ENCODE results near the gene CADPS2. TPM values are rescaled to one million over a fixed set of nuclear protein-coding genes. Genes with fewer than 3 reads are reported as not detected.

The CADPS2 gene
- polyA plus RNA-seq, 2 donors, result 1.6 to 3.3 TPM

DNA sequence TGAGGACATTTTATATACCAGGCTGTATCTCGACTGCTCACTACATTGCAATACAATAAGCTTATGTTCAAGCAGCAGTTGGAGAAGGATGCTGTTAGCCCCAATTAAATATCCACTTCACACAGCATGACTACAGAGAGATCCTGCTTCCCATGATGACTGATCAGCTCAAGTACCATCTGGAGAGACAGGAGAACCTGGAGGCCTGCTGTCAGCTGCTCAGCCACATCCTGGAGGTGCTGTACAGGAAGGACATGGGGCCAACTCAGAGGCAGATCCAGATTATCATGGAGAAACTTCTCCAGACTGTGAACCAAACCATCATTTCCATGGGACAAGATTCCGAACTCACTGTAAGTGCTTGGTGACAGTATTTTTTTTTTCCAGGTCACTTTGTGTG is 209.8 kb downstream of the CADPS2 start:
- Histone ChIP-seq H3K27ac (ENCODE audit: low read depth in 2 of 2, low read length in 1 of 2) (no peak overlapping the region), H3K27me3 (ENCODE audit: control insufficient read depth in 1 of 2, insufficient read depth in 2 of 2, low read length in 2 of 2) (no peaks in the 10 kb centered on the region), H3K36me3 (ENCODE audit: control insufficient read depth in 2 of 2, insufficient read depth in 2 of 2, low read length in 1 of 2) (no peaks in the 10 kb centered on the region), H3K4me1 (ENCODE audit: control insufficient read depth in 2 of 2, insufficient read depth in 2 of 2, low read length in 1 of 2) (no peaks in the 10 kb centered on the region), H3K4me3 (ENCODE audit: low read depth in 1 of 2, low read length in 2 of 2) (no peak overlapping the region), H3K9me3 (ENCODE audit: control insufficient read depth in 2 of 2, insufficient read depth in 1 of 2, low read depth in 1 of 2, low read length in 1 of 2) (no peaks in the 10 kb centered on the region)
- WGBS, 2 donors, result 77% methylated on average over 2 of the region's 2 CpGs

DNA sequence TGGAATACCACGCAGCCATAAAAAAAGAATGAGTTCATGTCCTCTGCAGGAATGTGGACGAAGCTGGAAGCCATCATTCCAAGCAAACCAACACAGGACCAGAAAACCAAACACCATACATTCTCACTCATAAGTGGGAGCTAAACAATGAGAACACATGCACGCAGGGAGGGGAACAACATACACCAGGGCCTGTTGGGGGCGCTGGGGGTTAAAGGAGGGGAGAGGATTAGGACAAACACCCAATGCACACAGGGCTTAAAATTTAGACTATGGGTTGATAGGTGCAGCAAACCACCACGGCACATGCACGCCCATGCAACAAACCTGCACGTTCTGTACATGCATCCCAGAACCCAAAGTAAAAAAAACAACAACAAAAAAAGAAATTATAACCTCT is 210.6 kb downstream of the CADPS2 start:
- WGBS, 2 donors, result 88 to 93% methylated on average over 7 of the region's 7 CpGs
- H3K4me1 ChIP-seq (ENCODE audit: control insufficient read depth in 2 of 2, insufficient read depth in 2 of 2, low read length in 1 of 2), result no peaks in the 10 kb centered on the region
- H3K27me3 ChIP-seq (ENCODE audit: control insufficient read depth in 1 of 2, insufficient read depth in 2 of 2, low read length in 2 of 2), result no peaks in the 10 kb centered on the region
- H3K27ac ChIP-seq (ENCODE audit: low read depth in 2 of 2, low read length in 1 of 2), result no peak overlapping the region
- H3K36me3 ChIP-seq (ENCODE audit: control insufficient read depth in 2 of 2, insufficient read depth in 2 of 2, low read length in 1 of 2), result no peaks in the 10 kb centered on the region
- no peak overlapping the region for H3K4me3 ChIP-seq (ENCODE audit: low read depth in 1 of 2, low read length in 2 of 2)
- no peaks in the 10 kb centered on the region for H3K9me3 ChIP-seq (ENCODE audit: control insufficient read depth in 2 of 2, insufficient read depth in 1 of 2, low read depth in 1 of 2, low read length in 1 of 2)

DNA sequence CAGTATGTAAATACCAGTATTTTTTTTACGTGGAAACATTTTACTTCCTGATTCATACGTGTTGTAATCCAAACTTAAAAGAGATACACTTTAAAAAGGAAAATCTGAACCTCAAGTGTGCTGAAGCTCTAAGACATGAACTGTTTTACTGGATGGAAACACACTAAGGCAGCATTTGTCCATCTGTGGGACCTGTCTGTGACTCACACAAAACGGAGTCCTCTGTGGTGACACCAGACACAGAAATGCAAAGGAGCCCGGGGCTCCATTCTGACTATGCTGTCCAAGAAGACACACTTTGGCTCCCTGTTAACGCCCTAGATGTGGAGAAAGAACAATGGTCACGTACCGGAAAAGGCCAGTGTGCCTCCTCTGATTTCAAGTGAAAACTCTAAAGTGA is 211.2 kb downstream of the CADPS2 start:
- H3K27ac ChIP-seq (ENCODE audit: low read depth in 2 of 2, low read length in 1 of 2), result no peak overlapping the region
- no peak overlapping the region for H3K4me3 ChIP-seq (ENCODE audit: low read depth in 1 of 2, low read length in 2 of 2)
- no peaks in the 10 kb centered on the region for H3K36me3 ChIP-seq (ENCODE audit: control insufficient read depth in 2 of 2, insufficient read depth in 2 of 2, low read length in 1 of 2)
- WGBS, 2 donors, result 51 to 63% methylated on average over 7 of the region's 7 CpGs
- H3K27me3 ChIP-seq (ENCODE audit: control insufficient read depth in 1 of 2, insufficient read depth in 2 of 2, low read length in 2 of 2), result no peaks in the 10 kb centered on the region
- H3K4me1 ChIP-seq (ENCODE audit: control insufficient read depth in 2 of 2, insufficient read depth in 2 of 2, low read length in 1 of 2), result no peaks in the 10 kb centered on the region
- no peaks in the 10 kb centered on the region for H3K9me3 ChIP-seq (ENCODE audit: control insufficient read depth in 2 of 2, insufficient read depth in 1 of 2, low read depth in 1 of 2, low read length in 1 of 2)

DNA sequence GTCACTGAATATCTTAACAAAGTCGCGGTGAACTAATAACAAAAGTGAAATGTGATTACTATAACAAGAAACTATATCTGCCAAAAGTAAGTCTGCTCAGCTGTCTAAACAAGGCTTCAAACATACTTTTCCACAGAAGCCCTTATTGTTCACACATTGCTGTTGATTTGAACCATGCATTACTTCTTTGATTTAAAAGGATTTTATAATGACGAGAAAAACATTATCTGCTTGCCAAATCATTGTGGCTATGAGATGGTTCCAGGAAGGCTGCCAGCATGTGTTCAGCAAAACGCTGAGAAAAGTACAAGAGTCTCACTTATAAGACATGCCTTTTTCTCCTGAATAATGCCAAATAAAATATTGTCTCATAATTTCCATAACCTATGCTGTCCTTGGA is 211.8 kb downstream of the CADPS2 start:
- H3K4me1 ChIP-seq (ENCODE audit: control insufficient read depth in 2 of 2, insufficient read depth in 2 of 2, low read length in 1 of 2), result no peaks in the 10 kb centered on the region
- 18 to 19% methylated on average over 4 of the region's 4 CpGs for whole genome bisulfite sequencing, 2 donors
- no peaks in the 10 kb centered on the region for H3K36me3 ChIP-seq (ENCODE audit: control insufficient read depth in 2 of 2, insufficient read depth in 2 of 2, low read length in 1 of 2)
- no peaks in the 10 kb centered on the region for H3K9me3 ChIP-seq (ENCODE audit: control insufficient read depth in 2 of 2, insufficient read depth in 1 of 2, low read depth in 1 of 2, low read length in 1 of 2)
- no peak overlapping the region for H3K27ac ChIP-seq (ENCODE audit: low read depth in 2 of 2, low read length in 1 of 2)
- no peaks in the 10 kb centered on the region for H3K27me3 ChIP-seq (ENCODE audit: control insufficient read depth in 1 of 2, insufficient read depth in 2 of 2, low read length in 2 of 2)
- H3K4me3 ChIP-seq (ENCODE audit: low read depth in 1 of 2, low read length in 2 of 2), result no peak overlapping the region

DNA sequence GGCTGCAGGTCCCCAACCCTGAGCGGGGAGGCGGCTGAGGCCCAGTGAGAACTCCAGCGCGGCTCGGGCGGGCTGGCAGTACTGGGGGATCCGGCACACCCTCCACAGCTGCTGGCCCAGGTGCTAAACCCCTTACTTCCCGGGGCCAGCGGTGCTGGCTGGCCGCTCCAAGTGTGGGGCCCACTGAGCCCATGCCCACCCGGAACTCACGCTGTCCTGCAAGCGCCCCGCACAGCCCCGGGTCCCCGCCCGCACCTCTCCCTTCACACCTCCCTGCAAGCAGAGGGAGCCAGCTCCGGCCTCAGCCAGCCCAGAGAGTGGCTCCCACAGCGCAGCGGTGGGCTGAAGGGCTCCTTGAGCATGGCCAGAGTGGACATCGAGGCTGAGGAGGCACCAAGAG is 212.3 kb downstream of the CADPS2 start:
- Histone ChIP-seq H3K27me3 (ENCODE audit: control insufficient read depth in 1 of 2, insufficient read depth in 2 of 2, low read length in 2 of 2) (no peaks in the 10 kb centered on the region), H3K4me3 (ENCODE audit: low read depth in 1 of 2, low read length in 2 of 2) (no peak overlapping the region), H3K27ac (ENCODE audit: low read depth in 2 of 2, low read length in 1 of 2) (no peak overlapping the region), H3K9me3 (ENCODE audit: control insufficient read depth in 2 of 2, insufficient read depth in 1 of 2, low read depth in 1 of 2, low read length in 1 of 2) (no peaks in the 10 kb centered on the region), H3K36me3 (ENCODE audit: control insufficient read depth in 2 of 2, insufficient read depth in 2 of 2, low read length in 1 of 2) (no peaks in the 10 kb centered on the region), H3K4me1 (ENCODE audit: control insufficient read depth in 2 of 2, insufficient read depth in 2 of 2, low read length in 1 of 2) (no peaks in the 10 kb centered on the region)
- WGBS, 2 donors, result 91 to 95% methylated on average over 16 to 21 of the region's 21 CpGs

DNA sequence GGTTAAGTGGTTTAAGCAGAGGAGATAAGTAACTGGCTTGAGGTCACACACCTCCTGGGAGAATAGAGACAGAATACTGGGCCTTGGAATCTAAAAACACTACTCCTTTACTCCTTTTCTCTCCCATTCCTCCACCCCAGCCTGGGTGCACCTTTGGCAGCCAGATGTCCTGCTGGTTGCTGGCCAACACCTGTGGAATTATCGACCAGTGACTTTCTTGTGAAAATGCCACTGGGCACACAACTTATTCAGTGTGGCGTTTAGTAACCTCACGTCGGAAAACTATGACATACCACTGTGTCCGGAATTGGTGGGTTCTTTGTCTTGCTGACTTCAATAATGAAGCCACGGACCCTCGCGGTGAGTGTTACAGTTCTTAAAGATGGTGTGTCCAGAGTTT is 213.7 kb downstream of the CADPS2 start:
- WGBS, 2 donors, result 88 to 94% methylated on average over 8 of the region's 8 CpGs
- Histone ChIP-seq H3K4me1 (ENCODE audit: control insufficient read depth in 2 of 2, insufficient read depth in 2 of 2, low read length in 1 of 2) (no peaks in the 10 kb centered on the region), H3K9me3 (ENCODE audit: control insufficient read depth in 2 of 2, insufficient read depth in 1 of 2, low read depth in 1 of 2, low read length in 1 of 2) (no peaks in the 10 kb centered on the region), H3K36me3 (ENCODE audit: control insufficient read depth in 2 of 2, insufficient read depth in 2 of 2, low read length in 1 of 2) (no peaks in the 10 kb centered on the region), H3K4me3 (ENCODE audit: low read depth in 1 of 2, low read length in 2 of 2) (no peak overlapping the region), H3K27me3 (ENCODE audit: control insufficient read depth in 1 of 2, insufficient read depth in 2 of 2, low read length in 2 of 2) (no peaks in the 10 kb centered on the region), H3K27ac (ENCODE audit: low read depth in 2 of 2, low read length in 1 of 2) (no peak overlapping the region)

DNA sequence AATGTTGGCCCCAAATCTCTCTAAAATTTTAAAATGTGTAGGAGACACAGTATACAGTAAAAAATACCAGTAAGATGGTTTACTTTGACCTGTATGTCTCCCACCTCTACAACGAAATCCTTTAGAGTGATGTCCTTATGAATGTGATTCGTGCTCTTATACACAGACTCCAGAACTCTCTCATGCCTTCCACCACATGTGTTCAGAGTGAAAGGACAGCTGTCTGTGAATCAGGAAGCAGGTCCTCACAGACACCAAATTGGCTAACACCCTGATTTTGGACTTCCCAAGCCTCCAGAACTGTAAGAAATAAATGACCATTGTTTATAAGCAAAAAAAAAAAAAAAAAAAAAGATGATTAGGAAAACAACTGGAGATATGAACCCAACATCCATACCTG is 222.5 kb downstream of the CADPS2 start:
- H3K36me3 ChIP-seq (ENCODE audit: control insufficient read depth in 2 of 2, insufficient read depth in 2 of 2, low read length in 1 of 2), result no peaks in the 10 kb centered on the region
- H3K4me1 ChIP-seq (ENCODE audit: control insufficient read depth in 2 of 2, insufficient read depth in 2 of 2, low read length in 1 of 2), result no peaks in the 10 kb centered on the region
- H3K9me3 ChIP-seq (ENCODE audit: control insufficient read depth in 2 of 2, insufficient read depth in 1 of 2, low read depth in 1 of 2, low read length in 1 of 2), result no peaks in the 10 kb centered on the region
- 83 to 92% methylated on average over 2 of the region's 2 CpGs for WGBS, 2 donors
- H3K4me3 ChIP-seq (ENCODE audit: low read depth in 1 of 2, low read length in 2 of 2), result no peak overlapping the region
- no peak overlapping the region for H3K27ac ChIP-seq (ENCODE audit: low read depth in 2 of 2, low read length in 1 of 2)
- no peaks in the 10 kb centered on the region for H3K27me3 ChIP-seq (ENCODE audit: control insufficient read depth in 1 of 2, insufficient read depth in 2 of 2, low read length in 2 of 2)

DNA sequence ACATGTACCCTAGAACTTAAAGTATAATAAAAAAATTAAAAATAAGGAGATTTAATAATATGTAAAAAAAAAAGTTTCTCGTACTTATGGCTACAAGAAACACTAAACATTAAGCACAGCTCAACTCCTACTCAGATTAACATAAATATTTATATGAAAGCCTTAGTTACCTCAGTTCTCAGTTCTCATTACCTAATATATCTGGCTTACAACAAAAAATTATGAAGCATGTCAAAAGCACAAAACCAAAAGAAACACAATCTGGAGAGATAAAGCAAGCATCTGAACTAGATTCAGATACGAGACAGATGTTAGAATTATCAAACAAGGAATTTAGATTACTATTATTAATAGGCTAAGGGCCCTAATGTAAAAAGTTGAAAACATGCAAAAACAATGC is 227.4 kb downstream of the CADPS2 start:
- no peaks in the 10 kb centered on the region for H3K4me1 ChIP-seq (ENCODE audit: control insufficient read depth in 2 of 2, insufficient read depth in 2 of 2, low read length in 1 of 2)
- H3K9me3 ChIP-seq (ENCODE audit: control insufficient read depth in 2 of 2, insufficient read depth in 1 of 2, low read depth in 1 of 2, low read length in 1 of 2), result no peaks in the 10 kb centered on the region
- H3K36me3 ChIP-seq (ENCODE audit: control insufficient read depth in 2 of 2, insufficient read depth in 2 of 2, low read length in 1 of 2), result no peaks in the 10 kb centered on the region
- H3K27ac ChIP-seq (ENCODE audit: low read depth in 2 of 2, low read length in 1 of 2), result no peak overlapping the region
- no peak overlapping the region for H3K4me3 ChIP-seq (ENCODE audit: low read depth in 1 of 2, low read length in 2 of 2)
- whole genome bisulfite sequencing, 2 donors, result 70 to 72% methylated on average over 2 of the region's 2 CpGs
- no peaks in the 10 kb centered on the region for H3K27me3 ChIP-seq (ENCODE audit: control insufficient read depth in 1 of 2, insufficient read depth in 2 of 2, low read length in 2 of 2)

DNA sequence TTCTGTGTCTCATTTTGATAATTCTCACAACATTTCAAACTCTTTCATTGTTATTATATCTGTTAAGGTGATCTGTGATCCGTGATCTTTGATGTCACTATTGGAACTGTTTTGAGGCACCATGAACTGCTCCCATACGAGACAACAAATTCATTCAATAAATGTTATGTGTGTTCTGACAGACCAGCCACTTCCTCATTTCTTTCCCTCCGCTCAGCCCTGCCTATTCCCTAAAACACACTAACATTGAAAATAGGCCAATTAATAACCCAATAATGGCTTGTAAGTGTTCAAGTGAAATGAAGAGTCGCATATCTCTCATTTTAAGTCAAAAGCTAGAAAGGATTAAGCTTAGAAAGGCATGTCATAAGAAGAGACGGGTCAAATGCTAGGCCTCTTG is 232.6 kb downstream of the CADPS2 start:
- Histone ChIP-seq H3K9me3 (ENCODE audit: control insufficient read depth in 2 of 2, insufficient read depth in 1 of 2, low read depth in 1 of 2, low read length in 1 of 2) (no peaks in the 10 kb centered on the region), H3K27ac (ENCODE audit: low read depth in 2 of 2, low read length in 1 of 2) (no peak overlapping the region), H3K36me3 (ENCODE audit: control insufficient read depth in 2 of 2, insufficient read depth in 2 of 2, low read length in 1 of 2) (no peaks in the 10 kb centered on the region), H3K4me1 (ENCODE audit: control insufficient read depth in 2 of 2, insufficient read depth in 2 of 2, low read length in 1 of 2) (no peaks in the 10 kb centered on the region), H3K27me3 (ENCODE audit: control insufficient read depth in 1 of 2, insufficient read depth in 2 of 2, low read length in 2 of 2) (no peaks in the 10 kb centered on the region), H3K4me3 (ENCODE audit: low read depth in 1 of 2, low read length in 2 of 2) (no peak overlapping the region)
- 84 to 86% methylated on average over 5 of the region's 5 CpGs for WGBS, 2 donors

DNA sequence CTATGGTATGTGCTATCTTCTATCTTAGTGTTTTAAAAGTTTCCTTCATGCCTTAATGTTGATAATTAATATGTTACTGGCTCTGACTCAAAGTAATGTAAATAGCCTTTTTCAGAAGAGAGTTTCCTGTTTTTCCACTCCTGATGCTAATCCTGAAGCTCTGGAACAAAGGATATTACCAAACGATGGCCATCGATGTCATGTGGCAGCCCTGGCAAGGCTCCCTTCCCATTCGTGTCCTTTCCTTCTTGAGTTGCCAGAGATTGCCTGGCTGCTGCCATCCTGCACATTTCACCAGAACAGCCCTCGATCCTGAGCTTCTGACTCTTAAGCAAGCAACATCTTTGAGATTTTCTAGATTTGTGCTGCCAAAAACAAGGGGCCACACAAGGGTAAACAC is 233.4 kb downstream of the CADPS2 start:
- 27 to 29% methylated on average over 4 of the region's 4 CpGs for WGBS, 2 donors
- Histone ChIP-seq H3K36me3 (ENCODE audit: control insufficient read depth in 2 of 2, insufficient read depth in 2 of 2, low read length in 1 of 2) (no peaks in the 10 kb centered on the region), H3K4me1 (ENCODE audit: control insufficient read depth in 2 of 2, insufficient read depth in 2 of 2, low read length in 1 of 2) (no peaks in the 10 kb centered on the region), H3K9me3 (ENCODE audit: control insufficient read depth in 2 of 2, insufficient read depth in 1 of 2, low read depth in 1 of 2, low read length in 1 of 2) (no peaks in the 10 kb centered on the region), H3K27ac (ENCODE audit: low read depth in 2 of 2, low read length in 1 of 2) (no peak overlapping the region), H3K4me3 (ENCODE audit: low read depth in 1 of 2, low read length in 2 of 2) (no peak overlapping the region), H3K27me3 (ENCODE audit: control insufficient read depth in 1 of 2, insufficient read depth in 2 of 2, low read length in 2 of 2) (no peaks in the 10 kb centered on the region)

All from esophagus (tissue), 2 donors.